Activated naive CD8-positive, alpha-beta T cell (primary cell): ENCODE data around the gene MYH14.
"Not testable (repeated sequence)": the region's sequence is repeated elsewhere in the genome, so short reads cannot be mapped to it uniquely, and the experiment has no call there.

Source experiments
- H3K27ac Mint-ChIP-seq: one replicate; pipeline ENCODE4 v1.8.0; 2021; ENCODE audit warnings: mixed read lengths
- H3K27me3 Mint-ChIP-seq: one replicate; pipeline ENCODE4 v1.8.0; 2021; ENCODE audit warnings: mixed read lengths
- H3K36me3 Mint-ChIP-seq: one replicate; pipeline ENCODE4 v1.8.0; 2021; ENCODE audit warnings: mixed read lengths
- H3K4me1 Mint-ChIP-seq: one replicate; pipeline ENCODE4 v1.8.0; 2021; ENCODE audit warnings: low read depth, mixed read lengths
- H3K4me3 Mint-ChIP-seq: one replicate; pipeline ENCODE4 v1.8.0; 2021; ENCODE audit warnings: mild to moderate bottlenecking, mixed read lengths
- H3K9me3 Mint-ChIP-seq: one replicate; pipeline ENCODE4 v1.8.0; 2021; ENCODE audit warnings: low read depth, mixed read lengths

MYH14 gene

DNA sequence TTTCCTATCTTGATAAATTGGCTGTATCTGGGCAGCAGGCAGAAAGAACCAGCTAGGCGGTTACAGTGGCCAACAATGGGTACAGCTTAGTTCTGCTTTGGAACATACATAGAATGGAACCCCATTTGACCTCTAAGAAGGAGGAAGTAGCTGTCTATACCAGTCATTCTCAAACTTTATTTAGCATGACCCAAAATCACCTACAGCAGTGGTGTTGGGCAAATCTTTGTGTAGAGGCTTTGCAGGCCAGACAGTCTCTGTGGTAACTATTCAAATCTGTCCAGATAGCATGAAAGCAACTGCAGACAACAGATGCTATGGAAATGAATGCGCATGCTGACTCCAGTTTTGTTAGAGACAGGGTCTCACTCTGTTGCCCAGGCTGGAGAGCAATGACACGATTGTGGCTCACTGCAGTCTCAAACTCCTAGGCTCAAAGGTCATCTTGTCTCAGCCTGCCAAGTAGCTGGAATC is 137.7 kb downstream of the MYH14 start:
- H3K27me3 Mint-ChIP-seq = no peaks in the 10 kb centered on the region
- no peaks in the 10 kb centered on the region for H3K36me3 Mint-ChIP-seq
- H3K4me3 Mint-ChIP-seq = no peak overlapping the region
- no peaks in the 10 kb centered on the region for H3K9me3 Mint-ChIP-seq
- H3K4me1 Mint-ChIP-seq = no peaks in the 10 kb centered on the region
- H3K27ac Mint-ChIP-seq = no peak overlapping the region

DNA sequence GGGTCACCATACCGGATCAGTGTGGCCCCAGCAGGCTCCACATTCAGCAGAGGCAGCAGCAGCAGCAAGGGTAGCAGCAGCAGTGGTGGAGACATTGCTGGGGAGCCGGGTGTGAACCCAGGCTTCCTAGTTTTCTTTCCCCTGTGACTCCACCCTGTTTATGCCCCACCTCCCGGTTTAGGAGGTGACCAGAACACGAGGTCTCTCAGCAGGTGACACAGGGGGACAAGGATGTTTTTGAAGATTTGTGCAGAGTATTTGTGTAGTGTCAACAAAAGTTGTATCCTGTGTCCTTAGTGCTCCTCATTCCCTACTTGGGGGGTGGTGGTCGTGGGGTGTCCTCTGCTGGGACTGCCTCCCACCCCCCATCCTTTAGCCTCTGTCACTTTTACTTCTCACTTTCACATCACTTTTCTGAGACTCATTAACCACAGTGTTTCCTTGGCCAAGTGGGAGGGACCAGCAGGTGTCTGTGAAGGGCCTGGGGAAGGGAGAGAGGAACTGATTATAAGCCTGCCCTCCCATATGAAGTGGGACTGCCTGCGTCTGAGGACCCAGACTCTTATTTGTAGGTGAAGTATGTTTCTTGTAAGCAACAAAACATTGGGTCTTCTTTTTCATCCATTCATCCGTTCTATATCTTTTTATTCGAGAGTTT is 141.4 kb downstream of the MYH14 start:
- Mint-ChIP-seq H3K4me1 (peaks cover 6% of the 10 kb centered on the region), H3K27me3 (no peaks in the 10 kb centered on the region), H3K36me3 (no peaks in the 10 kb centered on the region), H3K4me3 (no peak overlapping the region), H3K27ac (no peak overlapping the region), H3K9me3 (no peaks in the 10 kb centered on the region)

GRCh38 chr19:50347089-50347581 is 143.7 kb downstream of the MYH14 start:
- peak overlapping the region; percentile 28 for H3K27ac Mint-ChIP-seq
- not testable (repeated sequence) for H3K27me3 Mint-ChIP-seq, H3K9me3 Mint-ChIP-seq, H3K4me1 Mint-ChIP-seq, H3K36me3 Mint-ChIP-seq
- H3K4me3 Mint-ChIP-seq = peak overlapping the region; percentile 14

- Mint-ChIP-seq H3K4me3 (no peak overlapping the region), H3K9me3 (no peaks in the 10 kb centered on the region), H3K27ac (no peak overlapping the region), H3K4me1 (peaks cover 6% of the 10 kb centered on the region), H3K36me3 (no peaks in the 10 kb centered on the region), H3K27me3 (no peaks in the 10 kb centered on the region)
Measured at GRCh38 chr19:50349277-50350057, 146.0 kb downstream of the MYH14 start.

- Mint-ChIP-seq H3K4me3 (no peak overlapping the region), H3K9me3 (no peaks in the 10 kb centered on the region), H3K36me3 (no peaks in the 10 kb centered on the region), H3K4me1 (peaks cover 5% of the 10 kb centered on the region), H3K27me3 (no peaks in the 10 kb centered on the region), H3K27ac (no peak overlapping the region)
Measured at GRCh38 chr19:50352242-50352641, 148.8 kb downstream of the MYH14 start.

DNA sequence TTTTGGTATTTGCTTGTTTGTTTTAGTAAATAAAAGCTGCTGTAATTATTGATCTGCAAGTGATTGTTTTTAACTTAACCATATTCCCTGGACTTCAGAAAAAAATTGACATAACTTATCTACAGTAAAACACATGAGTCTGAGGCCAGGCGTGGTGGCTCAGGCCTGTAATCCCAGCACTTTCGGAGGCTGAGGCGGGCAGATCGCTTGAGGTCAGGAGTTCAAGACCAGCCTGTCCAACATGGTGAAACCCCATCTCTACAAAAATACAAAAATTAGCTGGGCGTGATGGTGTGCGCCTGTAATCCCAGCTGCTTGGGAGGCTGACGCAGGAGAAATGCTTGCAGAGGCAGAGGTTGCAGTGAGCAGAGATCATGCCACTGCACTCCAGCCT is 150.1 kb downstream of the MYH14 start:
- not testable (repeated sequence) for H3K9me3 Mint-ChIP-seq, H3K4me3 Mint-ChIP-seq, H3K4me1 Mint-ChIP-seq, H3K27me3 Mint-ChIP-seq, H3K27ac Mint-ChIP-seq, H3K36me3 Mint-ChIP-seq

DNA sequence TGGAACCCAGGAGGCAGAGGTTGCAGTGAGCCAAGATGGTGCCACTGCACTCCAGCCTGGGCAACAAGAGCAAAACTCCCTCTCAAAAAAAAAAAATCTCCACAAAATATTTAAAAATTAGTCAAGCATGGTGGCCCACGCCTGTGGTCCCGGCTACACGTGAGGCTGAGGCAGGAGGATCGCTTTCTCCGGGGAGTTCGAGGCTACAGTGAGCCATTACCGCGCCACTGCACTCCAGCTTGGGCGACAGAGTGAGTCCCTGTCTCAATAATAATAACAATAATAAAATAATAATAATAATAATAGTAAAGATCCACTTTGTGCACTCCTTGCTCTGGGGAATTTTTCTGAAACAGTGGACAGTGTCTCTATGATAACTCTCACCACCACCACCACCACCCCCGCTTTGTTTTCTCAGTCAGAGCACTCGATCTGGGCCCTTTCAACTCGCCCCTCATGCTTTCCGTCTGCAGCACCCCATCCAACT is 153.3 kb downstream of the MYH14 start:
- Mint-ChIP-seq H3K4me1 (peaks cover 38% of the 10 kb centered on the region), H3K36me3 (no peaks in the 10 kb centered on the region), H3K4me3 (no peak overlapping the region), H3K27ac (peak overlapping the region; percentile 94), H3K27me3 (no peaks in the 10 kb centered on the region), H3K9me3 (no peaks in the 10 kb centered on the region)

DNA sequence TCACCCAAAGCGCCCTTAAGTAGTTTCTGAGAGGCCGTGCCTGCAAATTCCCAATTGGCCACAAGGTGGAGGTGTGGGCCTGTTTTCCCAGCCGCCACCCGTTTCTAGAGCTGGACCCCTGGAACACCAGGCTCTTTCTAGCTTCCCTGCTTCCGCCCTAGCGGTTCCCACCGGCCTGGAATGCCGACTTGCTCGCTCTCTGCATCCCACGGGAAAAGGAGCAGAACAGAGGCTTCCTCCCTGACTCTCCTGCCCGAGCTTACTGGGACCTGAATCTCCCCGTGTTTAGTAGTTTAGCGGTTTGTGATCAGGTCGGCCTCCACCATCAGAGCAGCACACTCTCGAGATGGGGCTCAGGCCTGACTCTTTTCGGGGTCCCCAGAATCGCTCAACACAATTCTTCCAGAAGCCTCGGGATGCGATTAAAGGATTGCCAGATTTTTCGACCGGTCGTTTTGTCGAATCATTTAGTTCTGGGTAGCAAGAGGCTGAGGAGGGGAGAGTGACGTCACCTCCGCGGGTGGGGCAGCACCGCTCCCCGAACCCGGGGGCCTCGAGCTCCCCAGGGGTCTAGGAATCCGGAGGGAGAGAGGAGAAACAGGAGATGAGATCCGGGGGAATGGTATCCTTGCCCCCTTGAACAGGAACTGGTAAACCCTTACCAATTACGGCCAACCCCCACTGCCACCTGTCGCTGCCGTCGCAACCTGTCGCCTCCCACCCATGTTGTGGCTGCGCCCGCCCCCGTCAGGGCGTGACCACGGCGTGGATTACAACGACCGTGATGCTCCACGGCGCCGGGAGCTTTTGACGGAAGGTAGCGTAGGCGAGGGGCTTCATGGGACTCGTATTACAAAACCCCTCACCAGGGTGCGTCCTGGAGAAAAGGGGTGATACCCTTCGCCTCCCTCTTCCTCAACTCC is 154.0 kb downstream of the MYH14 start:
- peaks cover 45% of the 10 kb centered on the region for H3K4me1 Mint-ChIP-seq
- H3K9me3 Mint-ChIP-seq = no peaks in the 10 kb centered on the region
- H3K27me3 Mint-ChIP-seq = no peaks in the 10 kb centered on the region
- peak overlapping the region; percentile 90 for H3K4me3 Mint-ChIP-seq
- H3K36me3 Mint-ChIP-seq = no peaks in the 10 kb centered on the region
- peak overlapping the region; percentile 94 for H3K27ac Mint-ChIP-seq

DNA sequence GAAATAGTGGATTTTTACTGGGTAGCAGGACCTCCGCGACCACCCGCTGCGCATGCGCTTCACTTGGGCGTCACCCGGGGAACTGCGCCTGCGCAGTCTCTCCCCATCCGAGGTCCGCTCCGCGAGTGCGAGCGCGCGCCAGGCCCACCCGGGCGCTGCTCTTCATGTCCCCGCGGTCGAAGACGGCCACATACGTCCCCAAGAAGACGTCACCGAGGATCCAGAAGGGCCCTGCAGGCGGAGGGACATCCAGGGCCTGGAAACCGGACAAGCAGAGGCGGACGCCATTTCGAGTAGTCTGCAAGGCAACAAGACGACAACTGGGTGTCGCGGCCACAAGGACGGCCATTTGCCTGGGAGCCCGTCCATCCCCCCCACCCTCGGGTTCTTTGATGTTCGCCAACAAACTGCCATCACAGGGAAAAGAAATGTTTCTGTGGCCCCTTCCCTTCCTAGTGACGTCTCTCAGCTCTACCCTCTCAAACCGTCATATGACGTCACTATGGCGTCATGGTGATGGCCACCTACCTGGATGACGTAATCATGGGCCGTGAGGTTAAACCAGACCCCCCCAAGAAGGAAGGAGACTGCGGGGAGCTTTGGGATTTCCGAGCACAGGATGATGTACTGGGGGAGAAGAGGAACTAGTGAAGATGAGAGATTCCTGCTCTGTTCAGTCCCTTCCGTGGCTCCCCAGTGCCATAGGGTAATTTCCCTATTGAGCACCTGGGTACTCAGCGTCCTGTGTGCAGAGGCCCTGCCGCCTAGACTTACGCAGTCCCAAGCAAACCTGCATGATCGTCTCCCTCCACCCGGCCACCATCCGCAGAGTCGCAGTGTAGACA is 155.3 kb downstream of the MYH14 start:
- H3K27ac Mint-ChIP-seq = peak overlapping the region; percentile 94
- H3K36me3 Mint-ChIP-seq = no peaks in the 10 kb centered on the region
- H3K4me3 Mint-ChIP-seq = peak overlapping the region; percentile 90
- no peaks in the 10 kb centered on the region for H3K9me3 Mint-ChIP-seq
- no peaks in the 10 kb centered on the region for H3K27me3 Mint-ChIP-seq
- H3K4me1 Mint-ChIP-seq = peaks cover 56% of the 10 kb centered on the region

DNA sequence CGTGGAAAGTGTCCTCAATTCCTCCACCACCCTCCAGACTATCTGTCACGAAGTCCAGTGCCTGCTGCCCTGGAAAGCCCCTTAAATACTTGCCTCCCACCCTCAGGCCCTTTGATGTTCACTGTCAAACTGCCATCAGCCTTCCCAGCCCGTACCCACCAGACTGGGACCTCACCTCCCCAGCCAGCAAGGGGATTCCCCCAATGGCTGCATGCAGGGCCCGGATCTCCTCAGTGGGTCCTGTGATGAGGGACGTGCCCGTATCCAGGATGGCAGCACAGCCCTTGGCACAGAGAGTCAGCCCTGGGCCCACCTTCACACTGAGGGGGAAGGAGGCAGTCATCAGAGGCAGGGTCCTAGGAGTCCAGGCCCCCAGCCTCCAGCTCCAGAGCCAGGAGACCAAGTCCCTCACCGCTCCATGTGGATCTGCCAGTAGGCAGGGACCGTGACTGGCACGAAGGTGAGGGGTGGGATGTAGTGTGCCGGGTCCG is 156.0 kb downstream of the MYH14 start:
- no peaks in the 10 kb centered on the region for H3K9me3 Mint-ChIP-seq
- H3K4me1 Mint-ChIP-seq = peaks cover 60% of the 10 kb centered on the region
- no peaks in the 10 kb centered on the region for H3K36me3 Mint-ChIP-seq
- no peaks in the 10 kb centered on the region for H3K27me3 Mint-ChIP-seq
- H3K4me3 Mint-ChIP-seq = peak overlapping the region; percentile 90
- peak overlapping the region; percentile 94 for H3K27ac Mint-ChIP-seq
